ENCODE results near the gene RASGRP1.

The RASGRP1 gene

GRCh38 chr15:38454696-38455090 is 109.9 kb downstream of the RASGRP1 start:
- DNase-seq, result peak in 1 of 2 experiments; percentile 9

DNA sequence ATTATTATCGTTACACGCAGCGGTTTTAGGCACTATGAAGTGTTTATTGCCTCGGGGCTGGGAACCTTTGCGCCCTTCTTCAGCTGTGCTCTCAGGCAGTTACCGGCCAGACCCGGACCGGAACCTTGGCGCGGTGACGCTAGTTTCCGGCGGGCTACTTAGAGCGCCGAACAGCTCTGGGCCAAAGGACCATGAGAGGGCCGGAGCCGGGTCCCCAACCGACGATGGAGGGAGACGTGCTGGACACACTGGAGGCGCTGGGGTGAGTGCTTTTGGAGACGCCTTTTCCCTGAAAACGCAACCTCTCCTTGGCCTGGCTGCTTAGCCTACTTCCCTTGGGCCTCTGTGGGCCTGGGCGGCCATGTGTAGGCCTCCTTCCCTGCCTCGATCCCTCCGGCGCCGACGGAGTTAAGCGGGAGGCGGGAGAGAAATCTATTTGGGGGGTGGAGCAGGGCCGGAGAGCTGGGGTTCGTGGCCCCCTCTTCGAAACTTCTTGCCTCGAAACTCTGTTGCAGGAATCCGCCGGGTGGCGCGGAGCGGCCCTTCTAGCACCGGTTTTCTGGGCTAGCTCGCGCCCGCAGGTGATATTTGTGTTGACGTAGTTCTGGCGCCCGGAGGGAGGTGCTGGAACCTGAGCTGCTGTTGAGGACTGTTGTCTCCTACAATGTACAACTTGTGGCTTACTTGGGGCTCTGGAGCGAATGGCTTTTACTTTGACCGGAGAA is 110.5 kb downstream of the RASGRP1 start, which contains the start of gene FAM98B:
TSS of gene FAM98B (plus strand) at position 157 of the 725 bp plus-strand sequence. CDS start at position 192, 35 bp downstream.
- peak; percentile 38 to 54 for DNase-seq

DNA sequence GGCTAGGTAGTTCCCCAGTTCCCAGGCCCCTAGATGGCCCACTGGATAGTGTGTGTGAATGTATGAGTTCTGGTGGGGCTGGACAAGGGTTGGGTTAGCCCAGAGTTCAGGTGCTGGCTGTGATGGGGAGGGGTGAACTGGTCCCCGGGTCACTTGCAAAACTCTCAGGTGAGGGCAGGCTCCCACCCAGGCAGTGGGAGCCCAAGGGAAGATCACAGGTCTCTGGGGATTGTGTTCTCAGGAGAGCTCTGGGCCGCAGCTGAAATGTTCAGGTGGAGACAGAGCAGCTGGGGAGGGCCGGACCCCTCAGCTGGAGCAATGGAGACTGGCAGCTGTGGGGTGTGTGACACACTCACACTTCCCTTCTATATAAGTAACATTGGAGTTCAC is 123.5 kb downstream of the RASGRP1 start:
- DNase-seq, result no peak

- peak; percentile 5 to 42 for DNase-seq
These were observed 124.1 kb downstream of the RASGRP1 start for GRCh38 chr15:38440353-38441129.

Data from Kasumi-1 (cell line).